SK-N-SH (cell line): Measurements from ENCODE around the gene PIR. TPM values are rescaled to one million over a fixed set of nuclear protein-coding genes. Genes with fewer than 3 reads are reported as not detected.

Source experiments
- CTCF ChIA-PET: fragments of 300-600, 350-600 bp; formaldehyde crosslinking; extraction: SDS; loops from one replicate; lab custom pipeline; 2021; lab: Yijun Ruan, JAX
- POLR2A ChIA-PET: fragments of 350-600 bp; sonication (Branson Sonifier 250); formaldehyde crosslinking; extraction: SDS; loops from one replicate; lab custom pipeline; 2020; ENCODE audit warnings: antibody characterized with exemption, inconsistent platforms; lab: Yijun Ruan, JAX
- DNase-seq: peaks from one replicate; pipeline ENCODE4 v3.0.0; 2012
- H2AFZ ChIP-seq: fragments of 200-600 bp; sonication (generic); 2 replicates; pipeline ENCODE4 v1.8.1; 2016; ENCODE audit warnings: antibody characterized with exemption, mild to moderate bottlenecking, low read depth
- H3F3A ChIP-seq: fragments of 200-600 bp; sonication (generic); replicated peaks from 2 replicates; pipeline ENCODE3; 2016; ENCODE audit warnings: antibody characterized with exemption, mild to moderate bottlenecking; ENCODE audit not compliant: insufficient read depth
- H3K27ac ChIP-seq, 2 experiments: fragments of 200-500 bp in 1 of 2; fragments of 200-600 bp in 1 of 2; sonication (Bioruptor generic) in 1 of 2; sonication (generic), shearing (Covaris generic) in 1 of 2; 2 replicates each; pipeline versions ENCODE4 v1.5.1 to v1.6.1; 2014 to 2016; ENCODE audit warnings: low read depth in 2 of 2, inconsistent platforms in 1 of 2, low read length in 1 of 2, mild to moderate bottlenecking in 1 of 2, mixed read lengths in 1 of 2
- H3K27me3 ChIP-seq: fragments of 200-600 bp; sonication (generic), shearing (Covaris generic); 2 replicates; pipeline ENCODE4 v1.6.1; 2016; ENCODE audit warnings: mixed run types; ENCODE audit not compliant: insufficient read depth
- H3K36me3 ChIP-seq, 2 experiments: fragments of 200-500 bp in 1 of 2; fragments of 200-600 bp in 1 of 2; sonication (Bioruptor generic) in 1 of 2; sonication (generic) in 1 of 2; replicated peaks in 1 of 2; 2 replicates each; pipeline versions ENCODE3 to v1.5.1; 2014 to 2016; ENCODE audit warnings: low read length in 1 of 2, mild to moderate bottlenecking in 1 of 2; ENCODE audit not compliant: insufficient read depth in 2 of 2, control insufficient read depth in 1 of 2
- H3K4me1 ChIP-seq, 2 experiments: fragments of 200-500 bp in 1 of 2; fragments of 200-600 bp in 1 of 2; sonication (Bioruptor generic) in 1 of 2; sonication (generic), shearing (Covaris generic) in 1 of 2; 2 replicates each; pipeline versions ENCODE4 v1.5.1 to v1.6.1; 2014 to 2016; ENCODE audit warnings: low read depth in 1 of 2, low read length in 1 of 2, mixed run types in 1 of 2; ENCODE audit not compliant: insufficient read depth in 2 of 2, control insufficient read depth in 1 of 2
- H3K4me2 ChIP-seq: fragments of 200-600 bp; sonication (generic), shearing (Covaris generic); 2 replicates; pipeline ENCODE4 v1.6.1; 2017; ENCODE audit warnings: mixed run types
- H3K4me3 ChIP-seq, 2 experiments: fragments of 200-500 bp in 1 of 2; fragments of 200-600 bp in 1 of 2; sonication (Bioruptor generic) in 1 of 2; sonication (generic), shearing (Covaris generic) in 1 of 2; 2 replicates each; pipeline versions ENCODE4 v1.5.1 to v1.8.1; 2014 to 2016; ENCODE audit warnings: low read depth in 2 of 2, inconsistent platforms in 1 of 2, low read length in 1 of 2, mild to moderate bottlenecking in 1 of 2, mixed read lengths in 1 of 2, moderate library complexity in 1 of 2
- H3K79me2 ChIP-seq: fragments of 200-600 bp; sonication (generic); 2 replicates; pipeline ENCODE4 v1.8.1; 2017; ENCODE audit warnings: mild to moderate bottlenecking; ENCODE audit not compliant: insufficient read depth
- H3K9ac ChIP-seq: fragments of 200-600 bp; sonication (generic); 2 replicates; pipeline ENCODE4 v1.6.1; 2017; ENCODE audit warnings: mixed run types
- H3K9me2 ChIP-seq: fragments of 200-600 bp; sonication (generic); 2 replicates; pipeline ENCODE4 v1.6.1; 2017; ENCODE audit warnings: mixed run types
- H3K9me3 ChIP-seq: fragments of 200-600 bp; sonication (generic); 2 replicates; pipeline ENCODE4 v1.6.1; 2017; ENCODE audit warnings: mixed run types, mild to moderate bottlenecking, moderate library complexity
- H4K20me1 ChIP-seq: fragments of 200-600 bp; sonication (generic); 2 replicates; pipeline ENCODE4 v1.6.1; 2017; ENCODE audit warnings: mild to moderate bottlenecking, mixed run types; ENCODE audit not compliant: insufficient read depth
- CTCF ChIP-seq: fragments of 200-600 bp; sonication (generic); IDR thresholded peaks from 2 replicates; pipeline ENCODE4 v1.6.1; 2017; ENCODE audit warnings: antibody characterized with exemption, mild to moderate bottlenecking, moderate library complexity
- ELF1 ChIP-seq: IDR thresholded peaks from 2 replicates; pipeline ENCODE4 v1.4.0; 2012
- EP300 ChIP-seq, 2 experiments: IDR thresholded peaks; 2 replicates each; pipeline versions ENCODE4 v1.4.0 to v1.6.1; 2012; ENCODE audit warnings: borderline replicate concordance in 1 of 2, low read depth in 1 of 2, low read length in 1 of 2
- EZH2phosphoT487 ChIP-seq: fragments of 200-600 bp; sonication (generic); IDR thresholded peaks from 2 replicates; pipeline ENCODE4 v1.6.1; 2017; ENCODE audit warnings: low read depth, mixed run types, mild to moderate bottlenecking, antibody characterized with exemption, moderate library complexity, borderline replicate concordance
- FOSL2 ChIP-seq: IDR thresholded peaks from 2 replicates; pipeline ENCODE4 v1.4.0; 2012; ENCODE audit warnings: low read depth, mild to moderate bottlenecking, moderate library complexity, borderline replicate concordance
- FOXJ3 ChIP-seq: sonication (generic); formaldehyde crosslinking; IDR thresholded peaks from 2 replicates; pipeline ENCODE4 v1.5.1; 2020; ENCODE audit warnings: mild to moderate bottlenecking, missing genetic modification reagents
- GABPA ChIP-seq: IDR thresholded peaks from 2 replicates; pipeline ENCODE4 v1.4.0; 2012; ENCODE audit warnings: low read depth, mild to moderate bottlenecking
- IRF3 ChIP-seq: fragments of 150-350 bp; IDR thresholded peaks from 2 replicates; pipeline ENCODE4 v1.6.1; 2016; ENCODE audit warnings: mild to moderate bottlenecking, low read depth, low read length
- MAX ChIP-seq: IDR thresholded peaks from 2 replicates; pipeline ENCODE4 v1.4.0; 2012; ENCODE audit warnings: low read depth
- MEF2A ChIP-seq: IDR thresholded peaks from 2 replicates; pipeline ENCODE4 v1.4.0; 2012; ENCODE audit warnings: low read depth, borderline replicate concordance
- NFIC ChIP-seq: IDR thresholded peaks from 2 replicates; pipeline ENCODE4 v1.4.0; 2012; ENCODE audit warnings: borderline replicate concordance
- PBX3 ChIP-seq: IDR thresholded peaks from 2 replicates; pipeline ENCODE4; 2012
- RAD21 ChIP-seq: IDR thresholded peaks from 2 replicates; pipeline ENCODE4 v1.6.1; 2012; ENCODE audit warnings: mild to moderate bottlenecking, low read length
- REST ChIP-seq: IDR thresholded peaks from 2 replicates; pipeline ENCODE4 v1.6.1; 2012; ENCODE audit warnings: mild to moderate bottlenecking, low read depth, low read length, moderate library complexity
- RFX5 ChIP-seq: IDR thresholded peaks from 2 replicates; pipeline ENCODE4 v1.6.1; 2012; ENCODE audit warnings: mild to moderate bottlenecking, improper control_type of control experiment, low read length
- SMC3 ChIP-seq: IDR thresholded peaks from 2 replicates; pipeline ENCODE4 v1.6.1; 2012; ENCODE audit warnings: low read depth, low read length, improper control_type of control experiment
- TCF12 ChIP-seq: IDR thresholded peaks from 2 replicates; pipeline ENCODE4 v1.4.0; 2012
- TEAD4 ChIP-seq: IDR thresholded peaks from 2 replicates; pipeline ENCODE4 v1.4.0; 2012; ENCODE audit warnings: mild to moderate bottlenecking, borderline replicate concordance; ENCODE audit not compliant: insufficient read depth
- USF1 ChIP-seq: IDR thresholded peaks from 2 replicates; pipeline ENCODE4 v1.4.0; 2012; ENCODE audit warnings: low read depth, borderline replicate concordance
- WGBS: methylation state at CpG from one replicate; pipeline ENCODE4 v1.1.6; 2017; ENCODE audit warnings: low lambda C conversion rate; 5-methylcytosine and 5-hydroxymethylcytosine counted together
- polyA plus RNA-seq, 3 experiments: library from polyadenylated mRNA; depleted of rRNA; stranded (reverse); fragments of >200 nt; gene quantifications; 2 replicates each; pipeline ENCODE4 v1.2.3, GENCODE V29; 2012

PIR gene
- polyA plus RNA-seq, 1 of the 3 experiments (the other 2 are of a cell fraction): 12.3 TPM

- 65% methylated on average over 18 of the region's 18 CpGs for WGBS
- no peaks in the 10 kb centered on the region for H4K20me1 ChIP-seq
- peaks cover 36% of the 10 kb centered on the region; the same call in 1 of the 2 replicates for H3K27me3 ChIP-seq
- no peak within 1 kb of the TSS for H3K9ac ChIP-seq
- no peak for DNase-seq
- no peak within 1 kb of the TSS for H3K27ac ChIP-seq
- ChIA-PET CTCF (interaction anchor here (1.6 kb wide), 1 partner anchor 41 kb away, joined by 3 read pairs; no protein-coding TSS in a partner anchor), POLR2A (no interaction called here)
- no peaks in the 10 kb centered on the region for H3K36me3 ChIP-seq
- no peaks in the 10 kb centered on the region for H3K4me1 ChIP-seq
- H3K4me3 ChIP-seq: no peak within 1 kb of the TSS
- H3K79me2 ChIP-seq: no peaks in the 10 kb centered on the region
- TF ChIP-seq NFIC (no peak), TCF12 (no peak), FOSL2 (no peak), EP300 (IDR thresholded peaks at IDR 0.05; ENCODE audit: borderline replicate concordance in 1 of 2, low read depth in 1 of 2, low read length in 1 of 2) (no peak), RFX5 (no peak), MAX (no peak), IRF3 (no peak), USF1 (no peak), FOXJ3 (no peak), EZH2phosphoT487 (no peak), ELF1 (no peak), CTCF (no peak), MEF2A (no peak), TEAD4 (no peak), RAD21 (no peak)
- H3K9me3 ChIP-seq: no peaks in the 10 kb centered on the region
- no peak within 1 kb of the TSS for H3K4me2 ChIP-seq
- H2AFZ ChIP-seq: no peak within 1 kb of the TSS
- H3F3A ChIP-seq: no peaks in the 10 kb centered on the region
- no peaks in the 10 kb centered on the region for H3K9me2 ChIP-seq
Observed at GRCh38 chrX:15500497-15500966, 7.4 kb upstream of the PIR start, which contains the start of gene BMX. Gene BMX (plus strand): TSS chrX:15500807. CDS start chrX:15508354, 7,547 bp downstream.

GRCh38 chrX:15499976-15500375 is 6.8 kb upstream of the PIR start:
- Histone ChIP-seq H3K9me3 (no peaks in the 10 kb centered on the region), H3K27me3 (peaks cover 36% of the 10 kb centered on the region; the same call in 1 of the 2 replicates), H3K4me3 (no peak overlapping the region), H3F3A (no peaks in the 10 kb centered on the region), H3K36me3 (no peaks in the 10 kb centered on the region), H3K9me2 (no peaks in the 10 kb centered on the region), H3K4me2 (no peak overlapping the region), H4K20me1 (no peaks in the 10 kb centered on the region), H3K4me1 (no peaks in the 10 kb centered on the region), H2AFZ (no peak overlapping the region), H3K9ac (no peak overlapping the region), H3K79me2 (no peaks in the 10 kb centered on the region), H3K27ac (no peak overlapping the region)
- no peak for DNase-seq
- CTCF ChIA-PET: interaction anchor here (1.6 kb wide), 1 partner anchor 41 kb away, joined by 3 read pairs; no protein-coding TSS in a partner anchor
- POLR2A ChIA-PET: no interaction called here
- 46% methylated on average over 3 of the region's 3 CpGs for WGBS
- no peak for TF ChIP-seq SMC3
- no peak for TF ChIP-seq REST
- TF ChIP-seq PBX3: no peak
- TF ChIP-seq GABPA: no peak
